Glomerular endothelial cell (primary cell): ENCODE data around the gene NCK2. TPM values are rescaled to one million over a fixed set of nuclear protein-coding genes. Genes with fewer than 3 reads are reported as not detected.
"Not testable (repeated sequence)": the region's sequence is repeated elsewhere in the genome, so short reads cannot be mapped to it uniquely, and the experiment has no call there.

Experiments
- DNase-seq: peaks from one replicate; pipeline ENCODE4 v3.0.0-alpha.2; 2011; ENCODE audit warnings: low read depth, low spot score; ENCODE audit errors: extremely low read depth
- total RNA-seq: library from RNA; depleted of rRNA; stranded (reverse); fragments of >200 nt; gene quantifications from 2 replicates; pipeline ENCODE4 v1.2.3, GENCODE V29; 2015

NCK2 gene
- total RNA-seq, 1 donor from 2014 or later: 44.5 TPM

DNA sequence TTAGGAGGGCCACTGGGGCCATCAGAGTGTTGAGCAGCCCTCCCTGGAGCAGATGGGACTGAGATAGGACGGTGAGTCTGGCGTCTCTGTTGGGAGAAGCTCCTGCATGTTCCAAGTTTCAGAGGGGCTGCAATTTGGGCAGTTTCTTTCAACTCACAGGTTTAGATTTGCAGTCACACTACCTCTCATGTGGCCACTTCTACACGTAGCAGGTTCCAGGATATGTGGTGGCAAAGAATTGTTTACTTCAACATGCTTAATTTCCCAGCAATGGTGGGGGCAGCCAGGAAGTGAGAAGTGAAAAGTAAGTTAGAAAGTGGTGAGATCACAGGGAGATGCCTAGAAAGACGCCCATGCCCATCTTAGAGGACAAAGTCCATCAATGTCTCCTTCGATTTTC, 9.3 kb downstream of the NCK2 start:
- no peak for DNase-seq

DNA sequence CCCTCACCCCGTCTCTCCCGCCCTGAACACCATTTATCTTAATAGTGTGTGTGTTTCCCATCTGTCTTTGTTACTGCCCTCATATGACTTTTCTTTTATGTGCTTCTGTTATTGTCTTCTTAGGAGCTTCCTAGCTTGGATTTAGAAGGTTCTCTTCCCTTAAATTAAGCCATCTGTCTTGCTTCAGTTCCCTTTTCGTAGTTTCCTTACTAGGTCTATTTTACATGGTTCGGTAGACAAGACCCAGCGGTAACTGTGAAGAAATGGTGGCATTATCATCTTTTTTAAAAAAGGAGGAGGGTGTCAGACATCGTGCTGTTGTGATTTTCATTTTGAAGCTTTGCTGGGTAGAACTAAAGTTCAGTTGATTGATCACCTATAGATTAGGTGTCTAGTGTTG, 10.3 kb downstream of the NCK2 start:
- no peak for DNase-seq

DNA sequence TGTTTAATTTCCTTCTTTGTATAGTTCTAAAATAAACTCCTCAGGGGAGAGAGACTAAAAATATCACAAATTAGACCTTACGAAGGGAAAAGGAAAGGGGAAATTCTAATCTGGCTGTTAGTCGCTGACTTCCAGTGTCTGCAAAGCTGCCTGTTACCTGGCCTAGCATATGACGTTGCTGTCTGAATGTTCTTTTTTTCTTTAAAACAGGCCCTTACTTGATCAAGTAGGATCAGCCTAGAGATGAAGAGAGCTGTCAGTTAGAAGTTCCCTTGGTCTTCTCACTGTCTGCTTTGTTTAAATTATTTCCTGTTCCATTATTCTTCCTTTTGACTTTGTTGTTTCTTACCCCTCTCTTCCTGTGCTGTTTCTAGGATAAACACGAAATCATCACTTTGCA, 11.2 kb downstream of the NCK2 start:
- no peak for DNase-seq

DNA sequence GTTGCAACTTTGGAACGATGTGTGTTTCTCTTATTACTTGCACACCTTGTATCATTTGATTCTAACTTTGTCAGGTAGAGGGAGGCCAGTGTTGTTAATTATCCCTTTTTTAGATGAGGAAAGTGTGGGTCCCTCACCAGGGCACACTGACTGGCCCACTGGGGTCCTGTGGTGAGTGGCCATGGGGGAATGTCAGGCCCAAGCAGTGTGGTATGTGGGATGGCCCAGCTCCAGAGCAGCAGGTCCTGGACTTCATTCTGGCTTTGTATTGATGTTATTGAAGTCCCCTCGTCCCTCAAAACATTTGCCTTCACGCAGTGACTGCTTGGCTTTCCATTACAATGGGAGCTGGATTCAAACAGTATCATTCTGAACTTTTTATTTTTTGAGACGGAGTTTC, 11.7 kb downstream of the NCK2 start:
- no peak for DNase-seq

DNA sequence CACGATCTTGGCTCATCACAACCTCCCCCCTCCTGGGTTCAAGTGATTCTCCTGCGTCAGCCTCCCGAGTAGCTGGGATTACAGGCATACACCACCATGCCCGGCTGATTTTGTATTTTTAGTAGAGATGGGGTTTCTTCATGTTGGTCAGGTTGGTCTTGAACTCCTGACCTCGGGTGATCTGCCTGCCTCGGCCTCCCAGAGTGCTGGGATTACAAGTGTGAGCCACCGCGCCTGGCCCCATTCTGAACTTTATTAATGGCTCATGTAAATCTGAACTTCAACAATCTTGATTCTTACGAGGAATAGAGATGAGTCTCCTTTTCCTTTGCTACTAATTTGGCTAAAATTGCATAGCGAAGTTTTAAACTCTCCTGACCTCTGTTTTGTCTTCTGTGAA, 12.2 kb downstream of the NCK2 start:
- not testable (repeated sequence) for DNase-seq

DNA sequence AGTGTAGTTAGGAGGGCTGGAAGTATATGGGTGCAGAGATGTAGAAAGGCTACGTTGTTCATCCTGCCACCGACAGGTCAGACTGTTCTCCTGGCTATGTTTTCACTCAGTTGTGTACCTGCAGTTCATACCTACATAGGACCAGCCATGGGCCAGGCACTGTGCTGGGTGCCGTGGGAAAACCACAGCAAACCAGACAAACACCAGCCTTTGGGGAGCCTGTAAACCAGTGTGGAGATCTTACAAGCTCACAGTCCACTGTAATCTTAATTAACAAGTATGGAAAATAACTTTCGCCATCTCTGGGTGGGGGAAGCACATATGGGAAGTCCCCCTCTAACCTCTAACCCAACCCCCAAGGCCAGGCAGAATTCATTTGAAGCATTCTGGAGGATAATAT, 12.7 kb downstream of the NCK2 start:
- no peak for DNase-seq

DNA sequence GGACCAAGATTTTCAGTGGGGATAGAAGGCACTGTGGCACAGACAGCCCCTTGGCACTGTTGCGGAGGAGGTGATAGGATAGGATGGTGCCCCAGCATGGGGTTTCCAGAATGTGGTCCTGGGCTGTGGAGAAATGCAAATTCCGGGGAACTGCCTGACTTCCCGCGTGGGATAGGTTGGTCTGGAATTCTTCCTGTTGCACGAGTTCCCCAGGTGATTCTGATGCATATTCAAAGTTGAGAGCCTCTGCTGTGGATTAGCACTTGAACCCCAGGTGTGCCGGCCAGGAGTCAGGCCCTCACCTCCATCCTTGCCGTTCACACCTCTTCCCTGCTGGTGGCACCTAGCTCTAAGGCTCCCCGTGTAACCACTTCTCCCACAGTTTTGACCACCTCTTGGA, 15.5 kb downstream of the NCK2 start:
- no peak for DNase-seq

DNA sequence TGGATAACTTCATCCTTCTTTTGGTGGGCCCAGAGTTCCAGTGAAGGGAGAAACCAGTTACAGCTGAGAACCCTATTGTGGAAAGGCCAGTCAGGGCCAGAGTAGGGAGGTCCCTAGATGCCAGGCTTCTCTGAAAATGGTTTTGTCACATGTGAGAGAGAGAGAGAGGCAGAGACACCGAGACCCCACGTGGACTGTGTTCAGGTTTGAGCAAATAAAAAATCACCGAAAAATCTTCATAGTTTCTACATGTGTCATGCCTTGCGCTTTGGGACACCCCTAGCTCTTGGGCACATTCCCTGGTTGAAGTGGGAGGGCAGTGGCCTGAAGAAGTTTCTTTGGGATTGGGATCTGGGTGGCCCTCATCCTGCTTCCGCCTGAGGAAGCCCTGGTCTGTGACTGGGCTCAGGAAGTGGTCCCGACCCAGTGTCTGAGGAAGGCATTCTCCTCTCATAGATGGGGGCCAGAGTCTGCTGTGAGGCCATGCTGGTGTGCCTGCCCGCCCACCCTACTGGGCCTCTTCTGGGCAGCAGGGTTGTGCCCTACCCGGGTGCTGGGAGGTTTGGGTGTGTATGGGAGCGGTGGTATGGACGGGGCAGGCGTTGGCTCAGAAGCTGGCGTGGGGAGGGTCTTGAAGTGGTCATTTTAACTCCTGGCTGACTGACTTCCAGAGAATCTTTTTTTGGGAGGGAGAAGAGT, 16.1 kb downstream of the NCK2 start:
- DNase-seq: no peak

DNA sequence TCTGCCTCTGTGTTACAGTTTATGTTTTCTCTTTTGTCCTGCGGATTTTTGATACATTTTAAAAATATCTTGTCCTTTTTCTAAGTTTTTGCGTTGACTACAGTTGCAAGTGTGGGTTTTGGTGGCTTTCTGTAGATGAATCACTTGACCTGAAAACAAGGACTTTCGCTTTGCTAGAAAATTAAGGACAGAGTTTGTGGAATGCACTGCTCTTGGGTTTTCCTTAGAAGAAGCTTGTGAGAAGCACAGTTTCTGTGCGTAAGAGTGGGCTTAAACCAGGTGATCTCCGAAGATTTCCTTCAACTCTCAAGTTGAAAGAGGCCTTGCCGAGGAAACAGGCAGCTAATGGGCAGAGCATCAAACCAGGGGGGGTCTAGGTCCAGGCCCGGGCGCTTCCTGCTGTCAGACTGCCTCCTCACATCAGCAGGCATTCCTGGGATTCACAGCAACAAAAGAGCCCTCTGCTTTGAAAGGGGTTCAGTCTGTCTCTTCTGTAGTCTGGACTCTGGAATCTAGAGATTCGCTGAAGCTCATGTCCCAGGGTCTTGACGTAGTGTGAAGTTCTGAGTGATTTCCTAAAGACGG, 17.3 kb downstream of the NCK2 start:
- DNase-seq: no peak

DNA sequence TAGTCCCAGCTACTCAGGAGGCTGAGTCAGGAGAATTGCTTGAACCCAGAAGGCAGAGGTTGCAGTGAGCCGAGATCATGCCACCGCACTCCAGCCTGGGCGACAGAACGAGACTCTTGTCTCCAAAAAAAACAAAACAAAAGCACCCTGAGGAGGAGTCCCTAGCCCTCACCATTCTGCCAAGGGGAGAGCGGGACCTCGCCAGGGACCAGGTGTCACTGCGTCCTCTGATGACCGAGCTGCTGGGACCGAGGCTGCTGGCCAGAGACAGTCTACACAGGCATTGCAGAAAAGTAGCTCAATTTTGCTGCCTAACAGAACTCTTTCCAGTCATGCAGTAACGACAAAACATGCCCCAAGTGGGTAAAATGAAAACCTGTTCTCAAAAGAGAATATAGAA, 18.4 kb downstream of the NCK2 start:
- DNase-seq: no peak

DNA sequence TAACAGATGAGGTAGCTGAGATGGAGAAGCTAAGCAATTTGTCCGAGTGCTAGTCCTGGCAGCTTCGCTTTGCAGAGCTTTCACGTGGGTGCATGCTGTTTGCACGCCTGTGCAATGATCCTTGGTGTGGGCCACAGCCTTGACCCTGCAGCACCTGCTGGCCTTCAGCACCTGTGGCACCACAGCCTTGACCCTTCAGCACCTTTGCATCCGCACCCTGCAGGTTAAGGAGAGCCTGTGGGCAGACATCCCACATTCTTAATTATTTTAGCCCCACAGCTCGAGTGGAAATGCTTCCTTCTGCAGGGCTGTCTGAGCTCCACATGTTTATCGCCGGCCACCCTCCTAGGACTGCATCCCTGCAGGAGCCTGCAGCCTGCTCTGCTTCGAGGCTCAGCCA, 19.3 kb downstream of the NCK2 start:
- no peak for DNase-seq

DNA sequence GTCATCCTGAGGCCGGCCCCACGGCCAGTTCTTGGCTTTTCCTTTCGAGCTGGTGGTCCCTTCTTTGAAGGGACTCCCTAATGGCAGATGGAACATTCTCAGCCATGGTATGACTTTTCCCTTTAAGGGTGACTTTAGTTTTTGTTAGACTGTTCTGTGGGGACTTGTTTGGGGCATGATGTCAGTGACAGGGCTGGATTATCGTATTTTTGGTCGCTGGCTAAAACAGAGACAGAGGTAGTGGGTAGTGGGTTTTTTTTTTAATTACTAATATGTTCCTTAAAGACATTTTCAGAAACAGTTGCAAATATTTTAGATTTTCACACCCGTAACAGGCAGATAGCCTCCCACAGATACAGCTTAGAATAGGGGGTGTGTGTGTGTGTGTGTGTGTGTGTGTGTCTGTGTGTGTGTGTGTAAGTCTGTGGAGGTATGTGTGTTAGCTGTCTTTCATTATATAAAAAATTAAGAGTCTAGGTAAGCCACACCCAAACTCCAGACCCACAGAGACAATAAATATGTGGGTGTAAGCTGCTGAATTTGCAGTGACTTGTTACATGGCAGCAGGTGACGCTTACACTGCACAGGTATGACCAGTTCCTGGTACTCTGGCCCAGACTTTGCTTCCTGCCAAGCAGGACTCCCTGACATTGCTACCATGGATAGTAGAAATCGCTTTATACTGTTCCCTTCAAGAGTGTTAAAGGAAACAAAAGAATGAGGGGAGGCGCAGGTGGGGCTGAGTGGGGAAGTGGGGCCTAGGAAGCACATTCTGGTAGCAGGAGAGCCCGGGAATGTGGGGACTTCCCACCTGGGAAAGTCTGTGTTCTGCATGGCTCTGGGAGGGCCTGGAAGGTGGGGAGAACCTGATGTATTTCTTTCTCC, 20.9 kb downstream of the NCK2 start:
- DNase-seq: no peak

DNA sequence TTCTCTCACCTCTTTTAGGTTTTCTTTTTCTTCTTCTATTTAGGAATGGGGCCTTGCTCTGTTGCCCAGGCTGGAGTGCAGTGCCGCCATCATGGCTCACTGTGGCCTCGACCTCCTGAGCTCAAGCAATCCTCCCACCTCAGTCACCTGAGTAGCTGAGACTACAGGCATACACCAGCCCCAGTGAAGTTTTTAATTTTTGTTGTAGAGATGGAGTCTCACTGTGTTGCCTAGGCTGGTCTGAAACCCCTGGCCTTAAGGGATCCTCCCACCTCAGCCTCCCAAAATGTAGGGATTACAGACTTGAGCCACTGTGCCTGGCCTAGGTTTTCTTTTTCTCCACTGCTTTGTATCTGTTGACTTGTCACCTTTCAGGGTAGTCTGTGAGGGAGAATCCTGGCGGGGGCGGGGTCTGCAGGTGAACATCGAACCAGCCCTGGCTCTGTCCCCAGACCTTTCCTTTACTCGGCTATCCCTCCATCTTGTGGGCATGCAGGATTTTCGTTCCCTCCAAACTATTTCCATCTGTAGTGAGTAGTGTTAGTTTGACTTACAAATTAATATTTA, 21.7 kb downstream of the NCK2 start:
- no peak for DNase-seq

DNA sequence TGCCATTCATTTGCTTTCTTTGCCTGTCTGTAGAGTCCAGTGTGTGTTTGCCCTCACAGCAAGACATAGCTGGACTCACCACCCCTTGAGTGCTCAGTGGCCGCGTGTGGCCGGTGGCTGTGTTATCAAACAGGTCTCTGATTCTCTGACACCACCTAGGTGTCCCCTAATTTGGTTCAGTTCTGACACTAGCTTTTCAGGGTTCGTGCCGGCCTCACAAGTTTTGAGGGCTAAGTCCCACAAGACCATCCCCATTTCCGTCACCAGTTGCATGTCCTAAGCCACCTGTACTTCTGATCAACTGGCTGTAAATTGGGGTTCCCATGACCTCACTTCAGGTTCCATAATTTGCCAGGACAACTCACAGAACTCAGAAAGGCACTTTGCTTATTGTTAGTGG, 23.5 kb downstream of the NCK2 start:
- DNase-seq: no peak

DNA sequence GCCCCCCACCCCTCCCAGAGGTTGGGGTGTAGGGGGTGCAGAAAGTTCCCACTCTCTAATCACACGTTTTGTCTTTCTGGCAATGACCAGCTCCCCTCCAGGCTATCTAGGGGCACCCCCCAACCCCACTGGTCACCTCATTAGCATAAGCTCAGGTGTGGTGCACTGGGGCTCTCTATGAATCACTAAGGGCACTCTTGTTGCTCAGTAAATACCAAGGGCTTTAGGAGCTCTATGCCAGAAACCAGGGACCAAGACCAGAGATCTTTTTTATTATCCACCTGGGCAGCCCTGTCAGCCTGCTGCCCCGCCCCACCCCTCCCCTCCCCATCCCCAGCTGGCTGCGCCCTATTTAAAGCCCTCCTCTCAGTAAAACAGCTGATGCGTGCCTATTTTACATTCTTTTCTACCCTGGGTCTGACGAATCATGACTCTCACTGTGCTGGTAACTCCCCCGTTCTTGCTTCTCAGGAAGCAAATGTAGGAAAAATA, 24.3 kb downstream of the NCK2 start:
- DNase-seq: no peak

DNA sequence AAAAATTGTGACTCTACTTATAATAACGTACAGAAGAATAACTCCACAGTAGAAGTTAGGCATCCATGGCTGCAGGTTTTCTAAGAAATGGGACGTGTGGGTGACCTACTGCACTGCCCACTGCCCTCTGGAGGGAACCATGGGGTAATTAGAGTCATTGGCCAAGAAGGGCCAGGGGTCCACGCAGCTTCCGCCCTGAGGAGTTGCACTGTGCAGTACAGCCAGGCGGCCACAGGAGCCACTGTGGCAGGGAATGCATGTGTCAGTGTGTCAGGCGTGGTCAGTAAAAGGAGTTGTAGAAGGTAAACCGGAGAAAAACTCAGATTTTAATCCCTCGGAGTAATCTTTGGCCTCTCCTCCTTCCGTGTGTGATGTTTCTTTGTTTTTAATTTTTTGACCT, 24.8 kb downstream of the NCK2 start:
- DNase-seq: no peak

DNA sequence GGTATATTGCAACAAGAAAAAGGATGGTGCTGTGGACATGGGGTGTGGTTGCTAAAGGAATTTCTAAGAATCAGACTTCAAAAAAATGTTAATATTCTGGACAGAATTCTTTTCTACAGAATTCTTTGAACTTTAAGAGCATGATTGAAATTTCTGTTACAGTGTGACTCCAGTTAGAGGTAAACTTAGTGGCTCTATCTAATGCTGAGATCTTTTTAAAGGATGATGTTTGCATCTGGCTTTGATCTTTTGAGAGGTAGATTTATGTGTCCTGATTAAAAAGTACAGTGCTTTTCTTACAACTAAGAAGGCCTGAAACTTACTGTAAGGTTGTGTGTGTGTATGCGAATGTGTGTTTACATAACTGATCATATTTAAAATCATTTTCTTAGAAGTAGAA, 25.4 kb downstream of the NCK2 start:
- no peak for DNase-seq

DNA sequence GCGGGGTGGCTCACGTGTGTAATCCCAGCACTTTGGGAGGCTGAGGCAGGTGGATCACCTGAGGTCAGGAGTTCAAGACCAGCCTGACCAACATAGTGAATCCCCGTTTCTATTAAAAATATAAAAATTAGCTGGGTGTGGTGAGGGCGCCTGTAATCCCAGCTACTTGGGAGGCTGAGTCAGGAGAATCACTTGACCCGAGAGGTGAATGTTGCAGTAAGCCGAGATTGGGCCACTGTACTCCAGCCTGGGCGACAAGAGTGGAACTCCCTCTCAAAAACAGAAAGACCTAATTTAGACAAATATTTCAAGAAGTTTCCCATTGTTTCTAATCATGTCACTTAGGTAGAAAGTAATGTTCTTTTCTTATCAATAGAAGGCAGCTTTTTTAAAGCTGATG, 26.6 kb downstream of the NCK2 start:
- DNase-seq: not testable (repeated sequence)

DNA sequence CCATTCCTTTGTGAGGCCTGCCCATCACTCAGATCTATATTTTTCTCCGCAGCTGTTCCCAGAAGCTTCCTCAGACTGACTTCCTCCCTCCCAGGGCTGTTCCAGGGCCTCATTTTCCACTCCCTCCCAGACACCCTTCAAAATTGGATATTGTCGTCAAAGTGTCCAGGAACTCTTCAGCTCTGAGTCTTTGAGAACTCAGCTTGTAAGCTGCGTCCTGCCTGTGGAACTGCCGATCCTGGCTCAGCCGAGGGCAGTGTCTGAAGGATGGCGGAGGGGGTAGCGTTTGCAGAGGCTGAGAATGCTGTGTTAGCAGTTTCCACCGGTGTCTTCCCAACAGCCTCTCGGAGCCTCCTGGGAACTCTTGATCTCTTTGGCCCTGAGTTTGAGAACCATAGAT, 27.1 kb downstream of the NCK2 start:
- DNase-seq: no peak

DNA sequence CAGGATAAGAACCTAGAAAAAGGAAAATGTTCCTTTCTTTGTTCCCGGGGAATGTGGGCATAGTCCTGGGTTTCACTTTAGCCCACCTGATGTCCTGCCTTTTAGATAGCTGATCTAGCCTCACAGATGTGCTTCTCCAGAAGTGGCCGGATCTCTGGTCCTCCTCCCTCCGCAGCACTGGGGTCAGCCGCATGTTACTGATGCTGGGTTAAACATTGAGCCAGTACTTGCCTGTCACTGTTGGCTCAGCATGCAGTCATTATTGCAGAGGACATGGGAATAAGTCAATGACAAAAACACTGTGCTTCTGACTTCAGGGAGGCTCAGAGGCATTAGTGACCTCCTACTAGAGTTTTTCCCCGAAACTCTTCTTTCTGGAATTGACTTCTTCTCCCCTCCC, 27.6 kb downstream of the NCK2 start:
- no peak for DNase-seq

DNA sequence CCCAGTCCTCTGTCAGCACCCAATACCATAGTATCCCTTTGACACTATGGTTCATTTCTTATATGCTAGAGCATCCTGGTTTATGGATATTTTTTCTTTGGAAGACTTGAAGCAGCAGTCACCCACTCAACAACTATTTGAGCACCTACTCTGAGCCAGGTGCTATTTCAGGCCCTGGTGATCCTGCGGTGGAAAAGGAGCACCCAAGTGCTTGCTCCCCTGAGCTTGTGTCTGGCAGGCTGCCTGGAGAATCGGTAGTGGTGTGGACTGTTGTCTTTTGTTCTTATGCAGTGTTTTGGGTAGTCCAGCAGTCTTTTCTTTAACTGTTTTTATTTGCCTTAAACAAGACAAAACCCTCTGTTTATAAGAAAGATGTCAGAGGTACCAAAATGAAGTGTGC, 28.9 kb downstream of the NCK2 start:
- DNase-seq: no peak
